ENCODE measurements around the gene MICAL3. TPM values are rescaled to one million over a fixed set of nuclear protein-coding genes. Genes with fewer than 3 reads are reported as not detected.

The MICAL3 gene
- total RNA-seq, 1 donor from 2014 or later: 54.8 TPM

GRCh38 chr22:17915188-17915587 is 109.2 kb downstream of the MICAL3 start:
- TF ChIP-seq, protein P1, sequence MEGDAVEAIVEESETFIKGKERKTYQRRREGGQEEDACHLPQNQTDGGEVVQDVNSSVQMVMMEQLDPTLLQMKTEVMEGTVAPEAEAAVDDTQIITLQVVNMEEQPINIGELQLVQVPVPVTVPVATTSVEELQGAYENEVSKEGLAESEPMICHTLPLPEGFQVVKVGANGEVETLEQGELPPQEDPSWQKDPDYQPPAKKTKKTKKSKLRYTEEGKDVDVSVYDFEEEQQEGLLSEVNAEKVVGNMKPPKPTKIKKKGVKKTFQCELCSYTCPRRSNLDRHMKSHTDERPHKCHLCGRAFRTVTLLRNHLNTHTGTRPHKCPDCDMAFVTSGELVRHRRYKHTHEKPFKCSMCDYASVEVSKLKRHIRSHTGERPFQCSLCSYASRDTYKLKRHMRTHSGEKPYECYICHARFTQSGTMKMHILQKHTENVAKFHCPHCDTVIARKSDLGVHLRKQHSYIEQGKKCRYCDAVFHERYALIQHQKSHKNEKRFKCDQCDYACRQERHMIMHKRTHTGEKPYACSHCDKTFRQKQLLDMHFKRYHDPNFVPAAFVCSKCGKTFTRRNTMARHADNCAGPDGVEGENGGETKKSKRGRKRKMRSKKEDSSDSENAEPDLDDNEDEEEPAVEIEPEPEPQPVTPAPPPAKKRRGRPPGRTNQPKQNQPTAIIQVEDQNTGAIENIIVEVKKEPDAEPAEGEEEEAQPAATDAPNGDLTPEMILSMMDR (IDR thresholded peaks at IDR 0.05; ENCODE audit: unreplicated experiment): no peak
- H3K36me3 Mint-ChIP-seq (ENCODE audit: insufficient read depth): no peaks in the 10 kb centered on the region
- DNase-seq (ENCODE audit: low spot score, unreplicated experiment): no peak
- no peak overlapping the region for H3K27ac Mint-ChIP-seq
- H3K4me1 Mint-ChIP-seq (ENCODE audit: low read depth): peaks cover 9% of the 10 kb centered on the region
- H3K27me3 Mint-ChIP-seq: no peaks in the 10 kb centered on the region
- no peak overlapping the region for H3K4me3 Mint-ChIP-seq (ENCODE audit: low read depth)
- no peaks in the 10 kb centered on the region for H3K9me3 Mint-ChIP-seq (ENCODE audit: low read depth)

DNA sequence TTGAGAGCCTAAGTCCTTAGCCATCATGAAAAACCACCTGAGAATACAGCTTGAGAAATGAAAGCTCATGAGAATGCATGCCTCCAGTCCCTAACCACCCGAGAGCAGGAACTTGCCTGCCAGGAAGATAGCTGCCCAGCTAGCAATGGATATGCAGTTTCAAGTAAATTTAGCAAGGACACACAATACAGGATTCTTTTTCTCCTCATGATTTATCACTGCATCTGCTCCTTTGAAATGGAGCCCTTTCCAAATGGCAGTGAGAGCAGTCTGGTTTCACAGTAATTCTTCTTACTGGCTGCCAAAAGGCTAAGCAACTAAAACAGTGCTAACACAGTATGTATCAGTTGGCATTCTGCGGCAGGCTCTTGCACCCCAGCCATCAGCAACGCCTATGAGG is 109.9 kb downstream of the MICAL3 start:
- TF ChIP-seq, protein P1 (IDR thresholded peaks at IDR 0.05; ENCODE audit: unreplicated experiment): no peak
- Mint-ChIP-seq H3K4me3 (ENCODE audit: low read depth) (no peak overlapping the region), H3K27me3 (no peaks in the 10 kb centered on the region), H3K36me3 (ENCODE audit: insufficient read depth) (no peaks in the 10 kb centered on the region), H3K9me3 (ENCODE audit: low read depth) (no peaks in the 10 kb centered on the region), H3K27ac (no peak overlapping the region), H3K4me1 (ENCODE audit: low read depth) (peaks cover 7% of the 10 kb centered on the region)
- DNase-seq (ENCODE audit: low spot score, unreplicated experiment): no peak

- H3K36me3 Mint-ChIP-seq (ENCODE audit: insufficient read depth): no peaks in the 10 kb centered on the region
- H3K9me3 Mint-ChIP-seq (ENCODE audit: low read depth): no peaks in the 10 kb centered on the region
- TF ChIP-seq, protein P1 (IDR thresholded peaks at IDR 0.05; ENCODE audit: unreplicated experiment): no peak
- H3K27me3 Mint-ChIP-seq: no peaks in the 10 kb centered on the region
- no peak for DNase-seq (ENCODE audit: low spot score, unreplicated experiment)
- no peak overlapping the region for H3K4me3 Mint-ChIP-seq (ENCODE audit: low read depth)
- H3K27ac Mint-ChIP-seq: no peak overlapping the region
- peaks cover 7% of the 10 kb centered on the region for H3K4me1 Mint-ChIP-seq (ENCODE audit: low read depth)
Measured at GRCh38 chr22:17913801-17914347, 110.5 kb downstream of the MICAL3 start.

DNA sequence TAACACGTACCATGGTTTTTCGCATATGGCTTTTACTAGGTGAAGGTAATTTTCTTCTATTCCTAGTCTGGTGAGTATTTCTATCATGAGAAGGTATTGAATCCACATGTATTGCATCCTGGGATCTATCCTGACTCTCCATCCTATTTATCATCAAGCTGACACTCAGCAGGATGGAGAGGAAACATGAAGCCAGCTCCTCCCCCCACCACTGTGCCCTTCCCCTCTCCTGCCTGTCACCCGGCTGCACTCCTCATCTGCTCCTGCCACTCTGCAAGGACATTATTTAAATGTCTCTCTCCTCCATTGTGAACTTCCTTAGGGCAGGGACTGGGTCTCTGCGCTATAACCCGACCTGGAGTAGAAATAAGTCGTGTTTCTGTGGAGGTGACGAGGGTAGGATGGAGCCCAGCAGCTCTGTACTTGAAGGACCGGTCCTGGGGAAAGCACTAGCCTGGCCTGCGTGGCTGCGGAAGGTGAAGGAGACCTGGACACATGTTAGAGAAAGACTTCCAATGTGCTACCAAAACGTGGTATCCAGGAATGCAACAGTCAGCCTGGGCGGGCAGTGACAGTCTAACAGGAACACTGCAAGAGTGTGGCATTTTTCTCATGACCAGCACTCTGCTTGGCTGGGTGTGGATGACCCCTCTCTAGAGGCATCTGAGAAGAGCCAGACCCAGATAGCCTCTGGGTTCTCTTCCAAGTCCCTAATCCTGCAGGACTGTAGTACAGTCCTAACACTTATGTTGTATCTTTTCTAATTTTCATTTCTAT is 111.2 kb downstream of the MICAL3 start:
- H3K4me1 Mint-ChIP-seq (ENCODE audit: low read depth): peaks cover 7% of the 10 kb centered on the region
- H3K9me3 Mint-ChIP-seq (ENCODE audit: low read depth): no peaks in the 10 kb centered on the region
- H3K4me3 Mint-ChIP-seq (ENCODE audit: low read depth): no peak overlapping the region
- TF ChIP-seq, protein P1 (IDR thresholded peaks at IDR 0.05; ENCODE audit: unreplicated experiment): no peak
- DNase-seq (ENCODE audit: low spot score, unreplicated experiment): no peak
- no peaks in the 10 kb centered on the region for H3K36me3 Mint-ChIP-seq (ENCODE audit: insufficient read depth)
- no peaks in the 10 kb centered on the region for H3K27me3 Mint-ChIP-seq
- no peak overlapping the region for H3K27ac Mint-ChIP-seq

DNA sequence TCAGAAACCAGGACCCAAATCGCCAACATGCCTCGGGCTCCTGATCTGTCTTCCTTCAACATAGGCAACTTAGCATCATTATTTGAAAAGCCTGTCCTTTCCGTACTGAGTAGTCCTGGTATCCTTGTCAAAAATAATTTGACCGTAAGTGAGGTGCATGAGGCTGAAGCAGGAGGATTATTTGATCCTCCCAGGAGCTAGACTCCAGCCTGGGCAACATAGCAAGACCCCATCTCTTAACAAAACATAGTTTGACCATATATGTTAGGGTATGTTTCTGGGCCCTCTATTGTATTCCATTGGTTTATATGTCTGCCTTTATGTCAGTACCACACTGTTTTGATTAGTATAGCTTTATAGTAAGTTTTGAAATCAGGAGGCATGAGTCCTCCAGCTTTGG is 112.5 kb downstream of the MICAL3 start:
- peaks cover under 1% of the 10 kb centered on the region for H3K36me3 Mint-ChIP-seq (ENCODE audit: insufficient read depth)
- no peaks in the 10 kb centered on the region for H3K9me3 Mint-ChIP-seq (ENCODE audit: low read depth)
- no peak overlapping the region for H3K4me3 Mint-ChIP-seq (ENCODE audit: low read depth)
- DNase-seq (ENCODE audit: low spot score, unreplicated experiment): no peak
- TF ChIP-seq, protein P1 (IDR thresholded peaks at IDR 0.05; ENCODE audit: unreplicated experiment): no peak
- H3K27ac Mint-ChIP-seq: no peak overlapping the region
- peaks cover 7% of the 10 kb centered on the region for H3K4me1 Mint-ChIP-seq (ENCODE audit: low read depth)
- no peaks in the 10 kb centered on the region for H3K27me3 Mint-ChIP-seq
